Measurements from ENCODE around the gene APOL4.

- TF ChIP-seq SP1 (CRISPR knock-in tag; conservative IDR thresholded peaks at IDR 0.05), result no peak
- TF ChIP-seq ESRRA (CRISPR knock-in tag; IDR thresholded peaks at IDR 0.05; ENCODE audit: borderline replicate concordance), result no peak
- TF ChIP-seq HMGXB4 (CRISPR knock-in tag; IDR thresholded peaks at IDR 0.05), result no peak
- no peak for TF ChIP-seq ATF3 (CRISPR knock-in tag; conservative IDR thresholded peaks at IDR 0.05)
- TF ChIP-seq CTCF (IDR thresholded peaks at IDR 0.05), result no peak
- TF ChIP-seq IRF2 (CRISPR knock-in tag; IDR thresholded peaks at IDR 0.05; ENCODE audit: borderline replicate concordance, low read depth), result no peak
- no peak for TF ChIP-seq ZMAT4 (CRISPR knock-in tag; IDR thresholded peaks at IDR 0.05)
- no peak for TF ChIP-seq E2F4 (CRISPR knock-in tag; IDR thresholded peaks at IDR 0.05; ENCODE audit: borderline replicate concordance, low read depth)
- no peak for TF ChIP-seq TCF7 (CRISPR knock-in tag; IDR thresholded peaks at IDR 0.05; ENCODE audit: low read depth)
- TF ChIP-seq TP53 (CRISPR knock-in tag; IDR thresholded peaks at IDR 0.05), result no peak
- TF ChIP-seq ZNF416 (CRISPR knock-in tag; IDR thresholded peaks at IDR 0.05), result no peak
- no peak for TF ChIP-seq ZBTB21 (CRISPR knock-in tag; IDR thresholded peaks at IDR 0.05; ENCODE audit: borderline replicate concordance)
Observed at GRCh38 chr22:36147196-36147791, 54.3 kb downstream of the APOL4 start.

All from WTC11 (cell line).